ENCODE measurements around the gene IZUMO2. TPM values are rescaled to one million over a fixed set of nuclear protein-coding genes. Genes with fewer than 3 reads are reported as not detected.
"Not testable (repeated sequence)": the region's sequence is repeated elsewhere in the genome, so short reads cannot be mapped to it uniquely, and the experiment has no call there.

The IZUMO2 gene
- total RNA-seq, 2 experiments from 2014 or later, result not detected

GRCh38 chr19:50148528-50148927 lies 14.6 kb downstream of the IZUMO2 start:
- Mint-ChIP-seq H3K9me3 (no peaks in the 10 kb centered on the region), H3K27me3 (ENCODE audit: low read depth) (peaks cover 12% of the 10 kb centered on the region), H3K36me3 (ENCODE audit: low read depth) (no peaks in the 10 kb centered on the region), H3K4me1 (ENCODE audit: low read depth) (peaks cover 3% of the 10 kb centered on the region), H3K4me3 (peak overlapping the region; percentile 3), H3K27ac (no peak overlapping the region)
- DNase-seq, result no peak
- intact Hi-C loops (cut with micrococcal nuclease), result no loop called here
- CTCF ChIA-PET, result interaction anchor here (1.5 to 1.6 kb wide), 2 partner anchors 24 to 110 kb away, joined by 4 to 13 read pairs; no protein-coding TSS in a partner anchor

- CTCF ChIA-PET, result interaction anchor here (0.6 to 1.6 kb wide), 9 partner anchors 12 to 634 kb away, joined by 3 to 13 read pairs (median 3); no protein-coding TSS in a partner anchor
- DNase-seq, result peak; percentile 85
- Mint-ChIP-seq H3K27me3 (ENCODE audit: low read depth) (peaks cover 9% of the 10 kb centered on the region), H3K36me3 (ENCODE audit: low read depth) (no peaks in the 10 kb centered on the region), H3K27ac (no peak overlapping the region), H3K4me1 (ENCODE audit: low read depth) (peaks cover 3% of the 10 kb centered on the region), H3K4me3 (peak overlapping the region; percentile 68), H3K9me3 (no peaks in the 10 kb centered on the region)
- intact Hi-C loops (cut with micrococcal nuclease), result no loop called here
Measured at GRCh38 chr19:50147462-50148423, 15.3 kb downstream of the IZUMO2 start.

GRCh38 chr19:50141921-50142320 lies 21.2 kb downstream of the IZUMO2 start:
- H3K27ac Mint-ChIP-seq; CTCF ChIA-PET; intact Hi-C loops (cut with micrococcal nuclease): not testable (repeated sequence)

GRCh38 chr19:50140118-50140845 lies 22.8 kb downstream of the IZUMO2 start:
- H3K36me3 Mint-ChIP-seq (ENCODE audit: low read depth); DNase-seq; H3K4me1 Mint-ChIP-seq (ENCODE audit: low read depth); H3K27ac Mint-ChIP-seq; intact Hi-C loops (cut with micrococcal nuclease); CTCF ChIA-PET; H3K9me3 Mint-ChIP-seq; H3K27me3 Mint-ChIP-seq (ENCODE audit: low read depth); H3K4me3 Mint-ChIP-seq: not testable (repeated sequence)

More at GRCh38 chr19:50141921-50142320, 21.2 kb downstream of the IZUMO2 start:
- not testable (repeated sequence) for DNase-seq; H3K4me1 Mint-ChIP-seq (ENCODE audit: low read depth); H3K27me3 Mint-ChIP-seq (ENCODE audit: low read depth); H3K36me3 Mint-ChIP-seq (ENCODE audit: low read depth); H3K4me3 Mint-ChIP-seq; H3K9me3 Mint-ChIP-seq

GRCh38 chr19:50136603-50137365 lies 26.3 kb downstream of the IZUMO2 start:
- CTCF ChIA-PET, result interaction anchor here (0.9 to 1.4 kb wide), 4 partner anchors 15 to 153 kb away, joined by 3 to 6 read pairs (median 4); no protein-coding TSS in a partner anchor
- H3K4me3 Mint-ChIP-seq; H3K27me3 Mint-ChIP-seq (ENCODE audit: low read depth); DNase-seq; H3K4me1 Mint-ChIP-seq (ENCODE audit: low read depth); H3K36me3 Mint-ChIP-seq (ENCODE audit: low read depth); intact Hi-C loops (cut with micrococcal nuclease); H3K27ac Mint-ChIP-seq; H3K9me3 Mint-ChIP-seq: not testable (repeated sequence)

- H3K9me3 Mint-ChIP-seq; DNase-seq; H3K27ac Mint-ChIP-seq; H3K4me3 Mint-ChIP-seq; H3K36me3 Mint-ChIP-seq (ENCODE audit: low read depth); intact Hi-C loops (cut with micrococcal nuclease); H3K4me1 Mint-ChIP-seq (ENCODE audit: low read depth); H3K27me3 Mint-ChIP-seq (ENCODE audit: low read depth): not testable (repeated sequence)
- CTCF ChIA-PET, result interaction anchor here (0.7 to 1.4 kb wide), 10 partner anchors 12 to 420 kb away, joined by 3 to 6 read pairs (median 4); no protein-coding TSS in a partner anchor
Measured at GRCh38 chr19:50135856-50136602, 27.1 kb downstream of the IZUMO2 start.

GRCh38 chr19:50134777-50135719 lies 28.0 kb downstream of the IZUMO2 start:
- H3K27ac Mint-ChIP-seq, H3K4me3 Mint-ChIP-seq: not testable (repeated sequence)

GRCh38 chr19:50133518-50134492 lies 29.3 kb downstream of the IZUMO2 start:
- intact Hi-C loops (cut with micrococcal nuclease); H3K9me3 Mint-ChIP-seq; H3K4me3 Mint-ChIP-seq; H3K27ac Mint-ChIP-seq; CTCF ChIA-PET; H3K27me3 Mint-ChIP-seq (ENCODE audit: low read depth); H3K4me1 Mint-ChIP-seq (ENCODE audit: low read depth); H3K36me3 Mint-ChIP-seq (ENCODE audit: low read depth); DNase-seq: not testable (repeated sequence)

More at GRCh38 chr19:50134777-50135719, 28.0 kb downstream of the IZUMO2 start:
- H3K4me1 Mint-ChIP-seq (ENCODE audit: low read depth); H3K36me3 Mint-ChIP-seq (ENCODE audit: low read depth); intact Hi-C loops (cut with micrococcal nuclease); DNase-seq; H3K9me3 Mint-ChIP-seq; H3K27me3 Mint-ChIP-seq (ENCODE audit: low read depth): not testable (repeated sequence)
- CTCF ChIA-PET, result interaction anchor here (1.0 to 1.4 kb wide), 5 partner anchors 11 to 421 kb away, joined by 3 to 6 read pairs (median 4); no protein-coding TSS in a partner anchor

GRCh38 chr19:50104012-50104411 lies 59.1 kb downstream of the IZUMO2 start:
- H3K36me3 Mint-ChIP-seq (ENCODE audit: low read depth); H3K9me3 Mint-ChIP-seq; CTCF ChIA-PET; intact Hi-C loops (cut with micrococcal nuclease); H3K27ac Mint-ChIP-seq; H3K27me3 Mint-ChIP-seq (ENCODE audit: low read depth); DNase-seq; H3K4me1 Mint-ChIP-seq (ENCODE audit: low read depth); H3K4me3 Mint-ChIP-seq: not testable (repeated sequence)

- H3K9me3 Mint-ChIP-seq; CTCF ChIA-PET; H3K27me3 Mint-ChIP-seq (ENCODE audit: low read depth); intact Hi-C loops (cut with micrococcal nuclease); H3K4me3 Mint-ChIP-seq; H3K4me1 Mint-ChIP-seq (ENCODE audit: low read depth); H3K27ac Mint-ChIP-seq; DNase-seq; H3K36me3 Mint-ChIP-seq (ENCODE audit: low read depth): not testable (repeated sequence)
Measured at GRCh38 chr19:50103405-50103804, 59.7 kb downstream of the IZUMO2 start.
